SHP77 (cell line): ENCODE data around the gene ZNF793.

Experiments used
- DNase-seq, 2 experiments: peaks; one replicate each; lab custom pipeline; 2025; lab: John Stamatoyannopoulos, UW

ZNF793 gene

GRCh38 chr19:37565370-37565669, 58.6 kb downstream of the ZNF793 start:
- DNase-seq, result no peak

- no peak for DNase-seq
Observed at GRCh38 chr19:37572203-37572602, 65.5 kb downstream of the ZNF793 start.

GRCh38 chr19:37583340-37583739, 76.6 kb downstream of the ZNF793 start:
- no peak for DNase-seq
